Endothelial cell of umbilical vein (primary cell): ENCODE measurements around the gene SLC8A1. TPM values are rescaled to one million over a fixed set of nuclear protein-coding genes. Genes with fewer than 3 reads are reported as not detected.

Source experiments
- BruUV-seq: library from RNA; stranded (reverse); fragments of 400-500 nt; replicated peaks from 2 replicates; lab custom pipeline; 2021; lab: Mats Ljungman, UMichigan
- CTCF ChIA-PET: fragments of 300-600, 350-600 bp; sonication (Branson Sonifier 250); formaldehyde crosslinking; loops from one replicate; lab custom pipeline; 2021; ENCODE audit warnings: antibody characterized with exemption, inconsistent platforms; lab: Charles Lee
- POLR2A ChIA-PET: fragments of 300-600, 350-600 bp; sonication (Branson Sonifier 250); formaldehyde crosslinking; loops from one replicate; lab custom pipeline; 2021; ENCODE audit warnings: antibody characterized with exemption, inconsistent platforms; lab: Charles Lee
- DNase-seq: peaks from one replicate; pipeline ENCODE4 v3.0.0-alpha.2; 2011; ENCODE audit warnings: low read depth, low spot score
- FAIRE-seq: peaks from 2 replicates; lab custom pipeline; 2011; peaks lifted over from hg19 to GRCh38; lab: Jason Lieb, UNC
- H2AFZ ChIP-seq: 2 replicates; pipeline ENCODE4 v1.6.0; 2012; ENCODE audit warnings: low read depth, low read length, control low read depth, inconsistent platforms
- H3K27ac ChIP-seq: 2 replicates; pipeline ENCODE4 v1.5.1; 2011; ENCODE audit warnings: low read depth, mild to moderate bottlenecking, control low read depth, low read length, moderate library complexity; ENCODE audit not compliant: insufficient read depth
- H3K27me3 ChIP-seq, 2 experiments: 2 replicates each; pipeline versions ENCODE4 v1.6.0 to v1.6.1; 2011; ENCODE audit warnings: low read length in 2 of 2, mixed read lengths in 1 of 2; ENCODE audit not compliant: control insufficient read depth in 2 of 2, insufficient read depth in 2 of 2
- H3K36me3 ChIP-seq, 2 experiments: 2 replicates in 1 of 2; 3 replicates in 1 of 2; pipeline ENCODE4 v1.5.1; 2011; ENCODE audit warnings: low read length in 2 of 2, mild to moderate bottlenecking in 1 of 2, moderate library complexity in 1 of 2; ENCODE audit not compliant: control insufficient read depth in 2 of 2, insufficient read depth in 2 of 2; ENCODE audit errors: extremely low read depth in 1 of 2
- H3K4me1 ChIP-seq: 3 replicates; pipeline ENCODE4 v1.5.1; 2011; ENCODE audit warnings: mild to moderate bottlenecking, low read length; ENCODE audit not compliant: control insufficient read depth, insufficient read depth; ENCODE audit errors: extremely low read depth
- H3K4me2 ChIP-seq: 2 replicates; pipeline ENCODE4 v1.6.1; 2011; ENCODE audit warnings: low read length, control low read depth, mixed read lengths; ENCODE audit not compliant: insufficient read depth
- H3K4me3 ChIP-seq, 3 experiments: fragments of 200-600 bp in 1 of 3; sonication (generic), shearing (Covaris generic) in 1 of 3; replicated peaks in 1 of 3; 2 replicates each; pipeline ENCODE4 v1.5.1; 2011 to 2016; ENCODE audit warnings: control low read depth in 3 of 3, low read length in 3 of 3, mild to moderate bottlenecking in 2 of 3, inconsistent platforms in 1 of 3, low read depth in 1 of 3, moderate library complexity in 1 of 3; ENCODE audit not compliant: insufficient read depth in 1 of 3
- H3K79me2 ChIP-seq: 2 replicates; pipeline ENCODE4 v1.6.0; 2012; ENCODE audit warnings: low read length, inconsistent platforms; ENCODE audit not compliant: control insufficient read depth, insufficient read depth
- H3K9ac ChIP-seq: replicated peaks from 2 replicates; pipeline ENCODE3; 2011; ENCODE audit warnings: low read length, control low read depth; ENCODE audit not compliant: insufficient read depth; ENCODE audit errors: extremely low read depth
- H3K9me1 ChIP-seq: replicated peaks from 3 replicates; pipeline ENCODE4 v1.6.0; 2011; ENCODE audit warnings: mild to moderate bottlenecking, low read length; ENCODE audit not compliant: control insufficient read depth, insufficient read depth; ENCODE audit errors: extremely low read depth
- H3K9me3 ChIP-seq: replicated peaks from 2 replicates; pipeline ENCODE4 v1.5.1; 2012; ENCODE audit warnings: low read length, inconsistent platforms; ENCODE audit not compliant: control insufficient read depth, insufficient read depth
- H4K20me1 ChIP-seq: replicated peaks from 2 replicates; pipeline ENCODE3; 2011; ENCODE audit warnings: mild to moderate bottlenecking, low read length; ENCODE audit not compliant: control insufficient read depth, insufficient read depth; ENCODE audit errors: extremely low read depth
- CTCF ChIP-seq, 2 donors: IDR thresholded peaks; 1 replicate in 1 of 2; 2 replicates in 1 of 2; pipeline ENCODE4 v1.5.1; 2011; ENCODE audit warnings: low read length in 2 of 2, mild to moderate bottlenecking in 2 of 2, moderate library complexity in 2 of 2, control low read depth in 1 of 2, inconsistent platforms in 1 of 2, low read depth in 1 of 2; ENCODE audit not compliant: insufficient read depth in 1 of 2; ENCODE audit errors: extremely low read depth in 1 of 2
- EZH2 ChIP-seq: IDR thresholded peaks from 2 replicates; pipeline ENCODE4 v1.6.1; 2012; ENCODE audit warnings: borderline replicate concordance, low read depth, mild to moderate bottlenecking, moderate library complexity, low read length, inconsistent platforms; ENCODE audit not compliant: severe bottlenecking
- FOS ChIP-seq: IDR thresholded peaks from 2 replicates; pipeline ENCODE4 v1.6.1; 2011; ENCODE audit warnings: mild to moderate bottlenecking, low read length, moderate library complexity, borderline replicate concordance; ENCODE audit not compliant: insufficient read depth
- GATA2 ChIP-seq: IDR thresholded peaks from 2 replicates; pipeline ENCODE4 v1.7.0; 2011; ENCODE audit warnings: low read depth, mild to moderate bottlenecking, moderate library complexity, mixed read lengths, low read length; ENCODE audit not compliant: insufficient read length, insufficient read depth
- JUN ChIP-seq: IDR thresholded peaks from 2 replicates; pipeline ENCODE4 v1.6.1; 2011; ENCODE audit warnings: borderline replicate concordance, low read depth; ENCODE audit not compliant: insufficient read length, insufficient read depth
- MAX ChIP-seq: IDR thresholded peaks from 2 replicates; pipeline ENCODE4 v1.6.1; 2011; ENCODE audit not compliant: insufficient read depth, insufficient read length
- MYC ChIP-seq: IDR thresholded peaks from one replicate; pipeline ENCODE4 v1.6.1; 2011; ENCODE audit warnings: mild to moderate bottlenecking, low read depth, low read length
- POLR2A ChIP-seq: IDR thresholded peaks from 2 replicates; pipeline ENCODE4 v1.6.1; 2012; ENCODE audit warnings: low read depth, mild to moderate bottlenecking, control low read depth, low read length
- POLR2AphosphoS5 ChIP-seq: IDR thresholded peaks from 2 replicates; pipeline ENCODE4 v1.6.1; 2012; ENCODE audit warnings: low read depth, mild to moderate bottlenecking, control low read depth, low read length, moderate library complexity; ENCODE audit not compliant: insufficient read depth
- dilution Hi-C: fragments of 300-500 bp; cut with MboI; formaldehyde crosslinking; loops from one replicate; pipeline ENCODE4 v1.15.0; 2019; ENCODE audit warnings: low sequenced_read_pairs; ENCODE audit not compliant: extremely low pct_ligation_motif_present
- intact Hi-C: fragments of 100-400 bp; cut with micrococcal nuclease; formaldehyde crosslinking; loops from one replicate; pipeline ENCODE4 v1.10.0; 2022
- polyA plus RNA-seq, 4 experiments: library from polyadenylated mRNA; depleted of rRNA in 3 of 4; stranded (reverse) in 3 of 4; unstranded in 1 of 4; fragments of >200 nt; gene quantifications; 2 replicates each; pipeline versions ENCODE4 v1.2.1 to v1.2.3, GENCODE V29; 2011 to 2012; ENCODE audit warnings: missing spikeins in 1 of 4
- total RNA-seq: library from RNA; stranded (reverse); gene quantifications from 2 replicates; pipeline ENCODE4 v1.2.3, GENCODE V29; 2021

SLC8A1 gene
- total and polyA plus RNA-seq, 2 donors (not counting 3 experiments of a cell fraction or from before 2014, with no cell fraction given), result 0.19 to 1.8 TPM

GRCh38 chr2:40310303-40310702, 141.6 kb downstream of the SLC8A1 start:
- H3K4me1 ChIP-seq, result no peaks in the 10 kb centered on the region
- DNase-seq (no peak), FAIRE-seq (no peak)
- no TSS peak for BruUV-seq
- dilution Hi-C loops, result no loop called here
- H3K27me3 ChIP-seq, result no peaks in the 10 kb centered on the region
- H3K9ac ChIP-seq, result no peak overlapping the region
- H2AFZ ChIP-seq, result no peak overlapping the region
- no peaks in the 10 kb centered on the region for H3K9me3 ChIP-seq
- no peaks in the 10 kb centered on the region for H3K79me2 ChIP-seq
- no peak overlapping the region for H3K4me2 ChIP-seq
- ChIA-PET POLR2A (no interaction called here), CTCF (interaction anchor here (1.1 to 1.4 kb wide), 2 partner anchors 9 to 15 kb away, joined by 3 to 5 read pairs; no protein-coding TSS in a partner anchor)
- no peak overlapping the region for H3K27ac ChIP-seq
- TF ChIP-seq EZH2, result no peak
- TF ChIP-seq GATA2, result no peak
- TF ChIP-seq MYC, result no peak
- TF ChIP-seq JUN, result no peak
- TF ChIP-seq POLR2AphosphoS5, result no peak
- no peak for TF ChIP-seq POLR2A
- intact Hi-C loops, result no loop called here
- H3K9me1 ChIP-seq, result no peaks in the 10 kb centered on the region
- H4K20me1 ChIP-seq, result no peaks in the 10 kb centered on the region
- H3K36me3 ChIP-seq, result no peaks in the 10 kb centered on the region
- H3K4me3 ChIP-seq, result no peak overlapping the region

- no peak for TF ChIP-seq EZH2
- no peak for TF ChIP-seq POLR2AphosphoS5
- no peak for TF ChIP-seq POLR2A
- no peak for TF ChIP-seq CTCF (IDR thresholded peaks at IDR 0.05; ENCODE audit: extremely low read depth in 1 of 2, insufficient read depth in 1 of 2, low read depth in 1 of 2, low read length in 2 of 2)
- TF ChIP-seq JUN, result no peak
- no peak for TF ChIP-seq MYC
- TF ChIP-seq GATA2, result no peak
- TF ChIP-seq MAX, result no peak
- TF ChIP-seq FOS, result no peak
- CTCF ChIA-PET, result interaction anchor here (0.8 to 1.1 kb wide), 2 partner anchors 25 to 184 kb away, joined by 3 to 5 read pairs; no protein-coding TSS in a partner anchor
- Histone ChIP-seq H3K79me2 (no peaks in the 10 kb centered on the region), H4K20me1 (no peaks in the 10 kb centered on the region), H3K9me1 (no peaks in the 10 kb centered on the region), H3K4me3 (no peak overlapping the region), H3K36me3 (no peaks in the 10 kb centered on the region), H3K9me3 (no peaks in the 10 kb centered on the region), H3K27me3 (no peaks in the 10 kb centered on the region), H2AFZ (no peak overlapping the region), H3K4me1 (no peaks in the 10 kb centered on the region), H3K4me2 (no peak overlapping the region), H3K27ac (no peak overlapping the region), H3K9ac (no peak overlapping the region)
- intact Hi-C loops, result no loop called here
- no TSS peak for BruUV-seq
- DNase-seq, result no peak
- POLR2A ChIA-PET, result no interaction called here
- dilution Hi-C loops, result no loop called here
- FAIRE-seq, result no peak
Observed at GRCh38 chr2:40304340-40304739, 147.6 kb downstream of the SLC8A1 start.
